Activated CD4-positive, CD25-positive, alpha-beta regulatory T cell (primary cell): ENCODE measurements around the gene TMEM106C.
A peak's percentile ranks its signal among the peaks of the same experiment; 100 is the strongest.

ENCODE experiments used
- DNase-seq, 4 experiments: peaks; one replicate each; lab custom pipeline; 2025; lab: John Stamatoyannopoulos, UW

TMEM106C gene

GRCh38 chr12:47979686-47980085, 16.3 kb downstream of the TMEM106C start:
- DNase-seq, result no peak

- no peak for DNase-seq
These were observed 16.8 kb downstream of the TMEM106C start for GRCh38 chr12:47980197-47980596.

GRCh38 chr12:47980779-47981495, 17.5 kb downstream of the TMEM106C start:
- DNase-seq, result no peak

GRCh38 chr12:47981496-47982260, 18.3 kb downstream of the TMEM106C start:
- DNase-seq, result no peak

GRCh38 chr12:47982311-47982710, 18.9 kb downstream of the TMEM106C start:
- no peak for DNase-seq

- no peak for DNase-seq
These were observed 19.4 kb downstream of the TMEM106C start for GRCh38 chr12:47982770-47983169.

GRCh38 chr12:47983541-47984115, 20.2 kb downstream of the TMEM106C start:
- no peak for DNase-seq

GRCh38 chr12:47984331-47984801, 21.0 kb downstream of the TMEM106C start:
- DNase-seq, result no peak

- DNase-seq, result no peak
These were observed 22.3 kb downstream of the TMEM106C start for GRCh38 chr12:47985596-47986290.

- no peak for DNase-seq
These were observed 22.9 kb downstream of the TMEM106C start for GRCh38 chr12:47986291-47986660.

- no peak for DNase-seq
These were observed 23.4 kb downstream of the TMEM106C start for GRCh38 chr12:47986832-47987231.

GRCh38 chr12:47987411-47988072, 24.1 kb downstream of the TMEM106C start:
- no peak for DNase-seq

GRCh38 chr12:47988073-47989022, 25.0 kb downstream of the TMEM106C start:
- DNase-seq, result no peak

GRCh38 chr12:47989023-47989417, 25.6 kb downstream of the TMEM106C start:
- DNase-seq, result no peak

- no peak for DNase-seq
These were observed 26.3 kb downstream of the TMEM106C start for GRCh38 chr12:47989666-47990065.

- DNase-seq, result peak in 1 of 4 experiments; percentile 10
These were observed 27.1 kb downstream of the TMEM106C start for GRCh38 chr12:47990351-47991105.

GRCh38 chr12:47991106-47992061, 28.0 kb downstream of the TMEM106C start:
- no peak for DNase-seq

- DNase-seq, result no peak
These were observed 29.4 kb downstream of the TMEM106C start for GRCh38 chr12:47992776-47993175.

- DNase-seq, result no peak
These were observed 30.1 kb downstream of the TMEM106C start for GRCh38 chr12:47993491-47993890.
